K562 (cell line): Measurements from ENCODE around the gene SLC4A4. TPM values are rescaled to one million over a fixed set of nuclear protein-coding genes. Genes with fewer than 3 reads are reported as not detected.

Experiments
- ATAC-seq: fragments of 200-7000 bp; cut with Tn5 transposase; 3 replicates; pipeline ENCODE4 v1.9.1; 2020; ENCODE audit warnings: moderate library complexity
- BruUV-seq: library from RNA; stranded (reverse); fragments of 400-500 nt; replicated peaks from 2 replicates; lab custom pipeline; 2021; lab: Mats Ljungman, UMichigan
- CTCF ChIA-PET: fragments of 300-600 bp; formaldehyde crosslinking; extraction: SDS; loops from one replicate; lab custom pipeline; 2021; ENCODE audit warnings: low intra/inter-chr PET ratio; lab: Yijun Ruan, JAX
- POLR2A ChIA-PET: fragments of 300-600, 350-650 bp; sonication (Branson Sonifier 250); formaldehyde crosslinking; extraction: SDS; loops from one replicate; lab custom pipeline; 2021; ENCODE audit warnings: antibody characterized with exemption, inconsistent platforms; lab: Yijun Ruan, JAX
- DNase-seq, 4 experiments: peaks; one replicate each; pipeline versions ENCODE4 v3.0.0 to v3.0.0-alpha.2; 2011 to 2018; ENCODE audit warnings: low spot score in 3 of 4, mixed read lengths in 3 of 4; ENCODE audit errors: extremely low read depth in 1 of 4
- FAIRE-seq: peaks from 2 replicates; lab custom pipeline; 2011; peaks lifted over from hg19 to GRCh38; lab: Jason Lieb, UNC
- H2AFZ ChIP-seq: 2 replicates; pipeline ENCODE4 v1.6.0; 2011; ENCODE audit warnings: low read depth, low read length, control low read depth, inconsistent platforms
- H3K27ac ChIP-seq: fragments of 200-600 bp; 3 replicates; pipeline ENCODE4 v1.8.0; 2011; ENCODE audit warnings: low read depth, mild to moderate bottlenecking, control low read depth, inconsistent platforms, low read length, moderate library complexity, mixed read lengths; ENCODE audit errors: extremely low read depth
- H3K27me3 ChIP-seq, 2 experiments: fragments of 300-600 bp in 1 of 2; 2 replicates in 1 of 2; 3 replicates in 1 of 2; pipeline versions ENCODE4 v1.6.0 to v1.8.0; 2011; ENCODE audit warnings: inconsistent platforms in 2 of 2, low read length in 2 of 2, mild to moderate bottlenecking in 1 of 2, mixed read lengths in 1 of 2, moderate library complexity in 1 of 2; ENCODE audit not compliant: control insufficient read depth in 2 of 2, insufficient read depth in 2 of 2
- H3K36me3 ChIP-seq: fragments of 300-600 bp; 3 replicates; pipeline ENCODE4 v1.8.0; 2011; ENCODE audit warnings: mild to moderate bottlenecking, low read length, inconsistent platforms; ENCODE audit not compliant: control insufficient read depth, insufficient read depth
- H3K4me1 ChIP-seq, 2 experiments: fragments of 200-600 bp in 1 of 2; replicated peaks in 1 of 2; 2 replicates in 1 of 2; 3 replicates in 1 of 2; pipeline versions ENCODE4 v1.5.1 to v1.8.0; 2011; ENCODE audit warnings: inconsistent platforms in 2 of 2, low read length in 2 of 2, mild to moderate bottlenecking in 1 of 2, mixed read lengths in 1 of 2, moderate library complexity in 1 of 2; ENCODE audit not compliant: control insufficient read depth in 2 of 2, insufficient read depth in 2 of 2
- H3K4me2 ChIP-seq: 2 replicates; pipeline ENCODE4 v1.6.1; 2011; ENCODE audit warnings: low read length, control low read depth, inconsistent platforms, mixed read lengths; ENCODE audit not compliant: insufficient read depth
- H3K4me3 ChIP-seq: fragments of 200-600 bp; sonication (generic), shearing (Covaris generic); 2 replicates; pipeline ENCODE4 v1.5.1; 2016; ENCODE audit warnings: control low read depth, inconsistent platforms
- H3K79me2 ChIP-seq: fragments of 200-600 bp; 3 replicates; pipeline ENCODE4 v1.8.0; 2011; ENCODE audit warnings: low read length, inconsistent platforms; ENCODE audit not compliant: control insufficient read depth, insufficient read depth
- H3K9ac ChIP-seq, 2 experiments: 2 replicates each; pipeline versions ENCODE4 v1.6.0 to v1.6.1; 2011; ENCODE audit warnings: low read depth in 2 of 2, low read length in 2 of 2, control low read depth in 1 of 2, inconsistent platforms in 1 of 2, mild to moderate bottlenecking in 1 of 2, mixed read lengths in 1 of 2; ENCODE audit not compliant: insufficient read depth in 1 of 2
- H3K9me1 ChIP-seq: one replicate; pipeline ENCODE4 v1.6.0; 2011; ENCODE audit warnings: inconsistent platforms, mild to moderate bottlenecking, low read length, moderate library complexity; ENCODE audit not compliant: control insufficient read depth, insufficient read depth
- H3K9me3 ChIP-seq: replicated peaks from 2 replicates; pipeline ENCODE4 v1.5.1; 2011; ENCODE audit warnings: low read depth, low read length, inconsistent platforms; ENCODE audit not compliant: control insufficient read depth, insufficient read depth
- H4K20me1 ChIP-seq: replicated peaks from 2 replicates; pipeline ENCODE4 v1.6.1; 2011; ENCODE audit warnings: low read length, inconsistent platforms, mixed read lengths; ENCODE audit not compliant: control insufficient read depth, insufficient read depth
- FIP1L1 ChIP-seq: fragments of 200-400 bp; formaldehyde crosslinking; IDR thresholded peaks from 2 replicates; pipeline ENCODE4 v1.6.1; 2018; ENCODE audit warnings: mild to moderate bottlenecking, low read depth, low read length; ENCODE audit not compliant: poor library complexity, severe bottlenecking
- GABPA ChIP-seq: fragments of 200-800 bp; sonication (Bioruptor generic); conservative IDR thresholded peaks from 2 replicates; pipeline ENCODE4 v1.6.1; 2016; ENCODE audit warnings: low read depth, missing genetic modification characterization, missing compliant biosample characterization
- HMG20B ChIP-seq: fragments of 250-450 bp; sonication (Bioruptor Pico); IDR thresholded peaks from 2 replicates; pipeline ENCODE4 v1.5.0; 2021; ENCODE audit warnings: mild to moderate bottlenecking
- LCOR ChIP-seq: sonication (generic); formaldehyde crosslinking; IDR thresholded peaks from 2 replicates; pipeline ENCODE4 v1.8.0; 2022; ENCODE audit warnings: mild to moderate bottlenecking, missing genetic modification reagents
- PKNOX1 ChIP-seq: fragments of 450-650 bp; IDR thresholded peaks from 2 replicates; pipeline ENCODE4 v1.6.1; 2016
- POLR2A ChIP-seq: fragments of 450-650 bp; conservative IDR thresholded peaks from 2 replicates; pipeline ENCODE4 v1.6.1; 2016
- PURB ChIP-seq: sonication (generic); formaldehyde crosslinking; IDR thresholded peaks from 2 replicates; pipeline ENCODE4 v1.9.0; 2021; ENCODE audit warnings: low read depth, mild to moderate bottlenecking, missing genetic modification reagents
- USF1 ChIP-seq: sonication (generic); formaldehyde crosslinking; IDR thresholded peaks from 2 replicates; pipeline ENCODE4 v1.9.0; 2022; ENCODE audit warnings: mild to moderate bottlenecking, missing genetic modification reagents
- ZBTB33 ChIP-seq: sonication (generic); formaldehyde crosslinking; IDR thresholded peaks from 2 replicates; pipeline ENCODE4 v1.8.1; 2023; ENCODE audit warnings: mild to moderate bottlenecking, missing genetic modification reagents
- ZNF407 ChIP-seq: fragments of 450-650 bp; IDR thresholded peaks from 2 replicates; pipeline ENCODE4 v1.6.1; 2016; ENCODE audit warnings: low read depth
- WGBS: fragments of 100-300 bp; shearing (Covaris generic); methylation state at CpG from one replicate; pipeline ENCODE4 v1.1.6; 2016; ENCODE audit warnings: low coverage, mixed read lengths; ENCODE audit not compliant: insufficient coverage; ENCODE audit errors: missing lambda C conversion rate; 5-methylcytosine and 5-hydroxymethylcytosine counted together
- in situ Hi-C: fragments of 300-500 bp; cut with MboI; formaldehyde crosslinking; loops from 4 replicates; pipeline ENCODE4 v1.15.0; 2018; ENCODE audit warnings: inconsistent platforms, mixed read lengths
- intact Hi-C: fragments of 100-400 bp; cut with micrococcal nuclease; formaldehyde crosslinking; loops from 2 replicates; pipeline ENCODE4 v1.14.2; 2022
- polyA plus RNA-seq, 8 experiments: library from polyadenylated mRNA; depleted of rRNA in 4 of 8; stranded (reverse) in 5 of 8; unstranded in 3 of 8; fragments of >200 nt; fragmentation: Nextera tagmentation in 2 of 8; fragmentation: Illumina TruSeq in 1 of 8; extraction: Ambion mirVana in 2 of 8; extraction: Trizol in 1 of 8; gene quantifications; 2 replicates each; pipeline versions ENCODE4 v1.2.1 to v1.2.3, GENCODE V29; 2011 to 2014; ENCODE audit warnings: inconsistent platforms in 1 of 8, missing spikeins in 1 of 8
- total RNA-seq, 7 experiments: library from RNA; depleted of rRNA in 6 of 7; stranded (reverse); fragments of >200 nt in 6 of 7; fragmentation: Illumina TruSeq in 2 of 7; extraction: Trizol in 2 of 7; gene quantifications; 2 replicates each; pipeline versions ENCODE4 v1.2.1 to v1.2.3, GENCODE V29; 2011 to 2021; ENCODE audit warnings: low replicate concordance in 1 of 7

Gene SLC4A4
- total and polyA plus RNA-seq, 9 of the 15 experiments (the other 6 are each of a cell fraction or from before 2014, with no cell fraction given) = 0.01 to 0.18 (median 0.07) TPM; not detected in 2

- TF ChIP-seq ZBTB33 (CRISPR knock-in tag) = no peak
Observed at GRCh38 chr4:71532407-71532806, 193.6 kb downstream of the SLC4A4 start (continued).

GRCh38 chr4:71533121-71533520 lies 194.3 kb downstream of the SLC4A4 start:
- in situ Hi-C loops = no loop called here
- no peaks in the 10 kb centered on the region for H3K79me2 ChIP-seq
- CTCF ChIA-PET = no interaction called here
- TF ChIP-seq PKNOX1 = no peak
- no peak for TF ChIP-seq GABPA (tag)
- no peak for TF ChIP-seq ZNF407
- TF ChIP-seq POLR2A = no peak
- no peak for TF ChIP-seq USF1
- TF ChIP-seq PURB (CRISPR knock-in tag) = no peak
- TF ChIP-seq FIP1L1 = no peak
- TF ChIP-seq LCOR = no peak
- no peak for TF ChIP-seq HMG20B (CRISPR knock-in tag)

More at GRCh38 chr4:71533121-71533520, 194.3 kb downstream of the SLC4A4 start:
- WGBS = 0% methylated on average over 1 of the region's 1 CpG
- no peak overlapping the region for H2AFZ ChIP-seq
- no peaks in the 10 kb centered on the region for H4K20me1 ChIP-seq
- no peaks in the 10 kb centered on the region for H3K36me3 ChIP-seq
- intact Hi-C loops = no loop called here
- H3K4me1 ChIP-seq = no peaks in the 10 kb centered on the region
- POLR2A ChIA-PET = no interaction called here
- H3K27me3 ChIP-seq = no peaks in the 10 kb centered on the region
- no peak overlapping the region for H3K27ac ChIP-seq
- no peak overlapping the region for H3K4me3 ChIP-seq
- FAIRE-seq (no peak), DNase-seq (no peak), ATAC-seq (no peak)
- no peak overlapping the region for H3K4me2 ChIP-seq
- no peak overlapping the region for H3K9ac ChIP-seq
- H3K9me1 ChIP-seq = no peaks in the 10 kb centered on the region
- no peaks in the 10 kb centered on the region for H3K9me3 ChIP-seq
- no TSS peak for BruUV-seq
